Caco-2 (cell line): ENCODE measurements around the gene RRBP1. TPM values are rescaled to one million over a fixed set of nuclear protein-coding genes. Genes with fewer than 3 reads are reported as not detected.

ENCODE experiments used
- BruUV-seq: library from RNA; stranded (reverse); fragments of 400-500 nt; replicated peaks from 2 replicates; lab custom pipeline; 2021; lab: Mats Ljungman, UMichigan
- CTCF ChIA-PET: fragments of 300-600 bp; sonication (Branson Sonifier 250); formaldehyde crosslinking; loops from one replicate; lab custom pipeline; 2022; ENCODE audit warnings: antibody characterized with exemption; lab: Charles Lee
- POLR2A ChIA-PET: fragments of 300-600 bp; sonication (Branson Sonifier 250); formaldehyde crosslinking; loops from one replicate; lab custom pipeline; 2022; ENCODE audit warnings: antibody characterized with exemption; lab: Charles Lee
- DNase-seq, 2 experiments: peaks; one replicate each; pipeline versions ENCODE4 v3.0.0 to v3.0.0-alpha.2; 2020 to 2022
- H3K27me3 ChIP-seq: replicated peaks from 2 replicates; pipeline ENCODE4 v1.6.0; 2011; ENCODE audit warnings: low read length; ENCODE audit not compliant: control insufficient read depth, insufficient read depth
- H3K36me3 ChIP-seq: 2 replicates; pipeline ENCODE4 v1.5.1; 2011; ENCODE audit warnings: low read length; ENCODE audit not compliant: control insufficient read depth, insufficient read depth
- H3K4me1 ChIP-seq: fragments of 250-450 bp; sonication (Bioruptor Pico); 2 replicates; pipeline ENCODE4 v1.5.1; 2020; ENCODE audit warnings: mild to moderate bottlenecking
- H3K4me3 ChIP-seq: 2 replicates; pipeline ENCODE4 v1.5.1; 2011; ENCODE audit warnings: low read depth, mild to moderate bottlenecking, control low read depth, low read length
- H3K9me3 ChIP-seq: fragments of 250-450 bp; sonication (Bioruptor Pico); 2 replicates; pipeline ENCODE4 v1.5.1; 2020; ENCODE audit warnings: mild to moderate bottlenecking, moderate library complexity
- H3K27ac Mint-ChIP-seq: one replicate; pipeline ENCODE4 v1.8.0; 2022; ENCODE audit warnings: mixed read lengths; ENCODE audit not compliant: unreplicated experiment
- H3K27me3 Mint-ChIP-seq: one replicate; pipeline ENCODE4 v1.8.0; 2022; ENCODE audit warnings: mixed read lengths; ENCODE audit not compliant: insufficient read depth, unreplicated experiment
- H3K36me3 Mint-ChIP-seq: one replicate; pipeline ENCODE4 v1.8.0; 2022; ENCODE audit warnings: mild to moderate bottlenecking, mixed read lengths; ENCODE audit not compliant: insufficient read depth, unreplicated experiment
- H3K4me1 Mint-ChIP-seq: one replicate; pipeline ENCODE4 v1.8.0; 2022; ENCODE audit warnings: low read depth, mixed read lengths; ENCODE audit not compliant: unreplicated experiment
- H3K4me3 Mint-ChIP-seq: one replicate; pipeline ENCODE4 v1.8.0; 2022; ENCODE audit warnings: mild to moderate bottlenecking, moderate library complexity, mixed read lengths; ENCODE audit not compliant: unreplicated experiment
- H3K9me3 Mint-ChIP-seq: one replicate; pipeline ENCODE4 v1.8.0; 2022; ENCODE audit warnings: mixed read lengths; ENCODE audit not compliant: unreplicated experiment
- intact Hi-C: fragments of 100-400 bp; cut with micrococcal nuclease; formaldehyde crosslinking; loops from one replicate; pipeline ENCODE4 v1.10.0; 2022; ENCODE audit not compliant: unreplicated experiment
- total RNA-seq: library from RNA; stranded (reverse); gene quantifications from 2 replicates; pipeline ENCODE4 v1.2.3, GENCODE V29; 2022
- TF ChIP-seq, protein P1 (sequence below), 2 experiments: fragments of 200-600 bp in 1 of 2; IDR thresholded peaks; 1 replicate in 1 of 2; 2 replicates in 1 of 2; pipeline versions ENCODE4 v1.5.1 to v1.8.0; 2011 to 2022; ENCODE audit warnings: antibody characterized with exemption in 1 of 2, control low read depth in 1 of 2, inconsistent platforms in 1 of 2, low read depth in 1 of 2, low read length in 1 of 2, mild to moderate bottlenecking in 1 of 2, moderate library complexity in 1 of 2; ENCODE audit not compliant: insufficient read depth in 1 of 2, severe bottlenecking in 1 of 2, unreplicated experiment in 1 of 2

The RRBP1 gene
- total RNA-seq, 1 experiment from 2014 or later: 758 TPM

DNA sequence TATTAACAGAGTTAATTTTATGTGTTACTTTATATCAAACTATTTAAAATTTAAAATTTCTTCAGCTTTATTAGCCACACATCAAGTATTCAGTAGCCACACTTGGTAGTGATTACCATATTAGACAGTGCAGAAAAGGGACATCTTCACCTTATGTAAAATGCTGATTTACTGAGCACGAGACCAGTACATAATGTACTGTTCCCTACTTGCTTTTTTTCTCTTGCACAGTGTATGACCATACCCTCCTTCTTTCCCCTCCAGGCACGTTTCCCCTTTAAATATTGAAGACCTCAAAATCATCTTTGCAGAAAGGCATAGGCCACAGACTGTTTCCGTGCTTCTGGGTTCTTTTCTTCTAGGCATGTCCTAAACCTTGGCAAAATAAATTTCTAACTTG lies 94.2 kb downstream of the RRBP1 start:
- Histone ChIP-seq H3K4me3 (no peak overlapping the region), H3K27me3 (no peaks in the 10 kb centered on the region), H3K36me3 (peaks cover 5% of the 10 kb centered on the region), H3K4me1 (peaks cover 15% of the 10 kb centered on the region), H3K9me3 (no peaks in the 10 kb centered on the region)
- BruUV-seq: no TSS peak
- H3K27ac Mint-ChIP-seq: no peak overlapping the region
- H3K4me3 Mint-ChIP-seq: no peak overlapping the region
- CTCF ChIA-PET: no interaction called here
- H3K9me3 Mint-ChIP-seq: no peaks in the 10 kb centered on the region
- no peaks in the 10 kb centered on the region for H3K27me3 Mint-ChIP-seq
- no peak for DNase-seq
- peaks cover 16% of the 10 kb centered on the region for H3K4me1 Mint-ChIP-seq
- TF ChIP-seq, protein P1, sequence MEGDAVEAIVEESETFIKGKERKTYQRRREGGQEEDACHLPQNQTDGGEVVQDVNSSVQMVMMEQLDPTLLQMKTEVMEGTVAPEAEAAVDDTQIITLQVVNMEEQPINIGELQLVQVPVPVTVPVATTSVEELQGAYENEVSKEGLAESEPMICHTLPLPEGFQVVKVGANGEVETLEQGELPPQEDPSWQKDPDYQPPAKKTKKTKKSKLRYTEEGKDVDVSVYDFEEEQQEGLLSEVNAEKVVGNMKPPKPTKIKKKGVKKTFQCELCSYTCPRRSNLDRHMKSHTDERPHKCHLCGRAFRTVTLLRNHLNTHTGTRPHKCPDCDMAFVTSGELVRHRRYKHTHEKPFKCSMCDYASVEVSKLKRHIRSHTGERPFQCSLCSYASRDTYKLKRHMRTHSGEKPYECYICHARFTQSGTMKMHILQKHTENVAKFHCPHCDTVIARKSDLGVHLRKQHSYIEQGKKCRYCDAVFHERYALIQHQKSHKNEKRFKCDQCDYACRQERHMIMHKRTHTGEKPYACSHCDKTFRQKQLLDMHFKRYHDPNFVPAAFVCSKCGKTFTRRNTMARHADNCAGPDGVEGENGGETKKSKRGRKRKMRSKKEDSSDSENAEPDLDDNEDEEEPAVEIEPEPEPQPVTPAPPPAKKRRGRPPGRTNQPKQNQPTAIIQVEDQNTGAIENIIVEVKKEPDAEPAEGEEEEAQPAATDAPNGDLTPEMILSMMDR (IDR thresholded peaks at IDR 0.05; ENCODE audit: insufficient read depth in 1 of 2, low read depth in 1 of 2, low read length in 1 of 2, severe bottlenecking in 1 of 2, unreplicated experiment in 1 of 2): no peak
- intact Hi-C loops: no loop called here
- POLR2A ChIA-PET: interaction anchor here (0.6 to 0.7 kb wide), 2 partner anchors 18 to 66 kb away, joined by 3 to 6 read pairs; partner anchors contain the start of gene DSTN
- H3K36me3 Mint-ChIP-seq: peaks cover 24% of the 10 kb centered on the region

DNA sequence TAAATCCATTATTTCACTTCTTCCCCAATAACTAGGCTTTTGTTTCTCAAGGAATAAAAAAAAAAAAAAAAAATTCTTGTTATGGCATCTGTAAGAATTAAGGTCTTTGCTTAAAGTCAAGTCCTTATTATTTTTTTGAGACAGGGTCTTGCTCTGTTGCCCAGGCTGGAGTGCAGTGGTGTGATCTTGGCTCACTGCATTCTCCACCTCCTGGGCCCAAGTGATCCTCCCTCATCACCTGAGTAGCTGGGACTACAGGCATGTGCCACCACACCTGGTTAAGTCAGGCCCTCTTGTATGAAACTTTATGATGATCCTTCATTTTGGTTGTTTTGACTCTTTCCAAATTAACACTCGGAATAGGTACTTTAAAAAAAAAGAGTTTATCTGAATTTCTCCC lies 94.9 kb downstream of the RRBP1 start:
- no TSS peak for BruUV-seq
- Mint-ChIP-seq H3K36me3 (peaks cover 31% of the 10 kb centered on the region), H3K4me3 (no peak overlapping the region), H3K4me1 (peaks cover 12% of the 10 kb centered on the region), H3K9me3 (no peaks in the 10 kb centered on the region), H3K27ac (no peak overlapping the region), H3K27me3 (no peaks in the 10 kb centered on the region)
- no peak for DNase-seq
- no peaks in the 10 kb centered on the region for H3K9me3 ChIP-seq
- H3K4me3 ChIP-seq: no peak overlapping the region
- peaks cover 11% of the 10 kb centered on the region for H3K4me1 ChIP-seq
- TF ChIP-seq, protein P1 (IDR thresholded peaks at IDR 0.05; ENCODE audit: insufficient read depth in 1 of 2, low read depth in 1 of 2, low read length in 1 of 2, severe bottlenecking in 1 of 2, unreplicated experiment in 1 of 2): no peak
- intact Hi-C loops: no loop called here
- H3K27me3 ChIP-seq: no peaks in the 10 kb centered on the region
- ChIA-PET CTCF (interaction anchor here (0.7 kb wide), 1 partner anchor 56 kb away, joined by 3 read pairs; the partner anchor contains the start of gene BFSP1), POLR2A (interaction anchor here (0.5 to 1.0 kb wide), 3 partner anchors 10 to 17 kb away, joined by 4 to 6 read pairs (median 5); partner anchors contain the start of gene DSTN)
- peaks cover 1% of the 10 kb centered on the region; the same call in 1 of the 2 replicates for H3K36me3 ChIP-seq

DNA sequence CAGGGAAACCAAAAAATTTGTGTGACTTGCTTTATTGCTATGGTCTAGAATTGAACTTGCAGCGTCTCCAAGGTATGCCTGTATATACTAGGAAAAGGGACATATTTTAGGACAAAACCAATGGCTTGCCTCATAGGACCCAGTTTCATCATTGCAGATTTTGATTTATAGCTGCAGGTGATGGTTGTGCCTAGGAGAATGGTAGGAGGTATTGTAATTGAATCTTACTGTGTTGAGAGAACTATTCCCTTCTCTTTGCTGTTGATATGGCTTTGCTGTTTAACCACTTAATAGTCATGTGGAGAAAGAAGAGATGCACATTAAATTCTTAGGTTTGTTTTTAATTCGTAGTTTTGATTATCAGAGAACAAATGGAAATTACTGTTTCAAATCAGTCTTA lies 95.8 kb downstream of the RRBP1 start:
- intact Hi-C loops: no loop called here
- no peaks in the 10 kb centered on the region for H3K27me3 ChIP-seq
- H3K9me3 ChIP-seq: no peaks in the 10 kb centered on the region
- H3K27me3 Mint-ChIP-seq: no peaks in the 10 kb centered on the region
- H3K27ac Mint-ChIP-seq: no peak overlapping the region
- no peaks in the 10 kb centered on the region for H3K9me3 Mint-ChIP-seq
- peaks cover 11% of the 10 kb centered on the region for H3K4me1 ChIP-seq
- TF ChIP-seq, protein P1 (IDR thresholded peaks at IDR 0.05; ENCODE audit: insufficient read depth in 1 of 2, low read depth in 1 of 2, low read length in 1 of 2, severe bottlenecking in 1 of 2, unreplicated experiment in 1 of 2): no peak
- BruUV-seq: no TSS peak
- no peak overlapping the region for H3K4me3 ChIP-seq
- ChIA-PET CTCF (no interaction called here), POLR2A (interaction anchor here (1.0 kb wide), 1 partner anchor 16 kb away, joined by 5 read pairs; the partner anchor contains the start of gene DSTN)
- no peak for DNase-seq
- H3K4me1 Mint-ChIP-seq: peaks cover 12% of the 10 kb centered on the region
- H3K36me3 ChIP-seq: peaks cover 1% of the 10 kb centered on the region; the same call in 1 of the 2 replicates
- peaks cover 26% of the 10 kb centered on the region for H3K36me3 Mint-ChIP-seq
- no peak overlapping the region for H3K4me3 Mint-ChIP-seq
